ENCODE data around the gene ELOVL2. TPM values are rescaled to one million over a fixed set of nuclear protein-coding genes. Genes with fewer than 3 reads are reported as not detected.

ELOVL2 gene
- total RNA-seq, 4 donors from 2014 or later: 0.60 to 2.2 (median 1.3) TPM

DNA sequence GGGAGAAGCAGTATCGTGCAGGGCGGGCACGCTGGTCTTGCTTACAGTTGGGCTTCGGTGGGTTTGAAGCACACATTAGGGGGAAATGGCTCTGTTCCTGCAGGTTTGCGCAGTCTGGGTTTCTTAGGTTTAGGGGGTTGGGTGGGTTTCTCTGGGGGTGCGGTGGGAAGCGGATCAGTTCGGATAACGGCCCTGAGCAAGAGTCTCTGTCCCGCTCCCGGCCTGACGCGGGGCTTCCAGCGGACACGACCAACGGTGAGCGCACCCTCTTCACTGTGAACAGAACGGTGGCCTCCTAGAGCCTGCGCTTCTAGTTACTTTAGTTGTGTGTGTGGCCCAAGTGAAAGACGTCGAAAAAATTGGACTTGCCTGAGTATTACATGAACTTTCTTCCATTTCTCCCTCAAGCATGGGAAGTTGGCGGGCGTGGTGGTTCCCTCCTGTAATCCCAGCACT lies 635 bp upstream of the ELOVL2 start:
- peaks cover 0 to 13% (median 2%) of the 10 kb centered on the region in 4 donors for H3K4me1 ChIP-seq
- H3K27me3 ChIP-seq: peaks cover 0 to 83% of the 10 kb centered on the region in 2 donors
- TF ChIP-seq EP300 (IDR thresholded peaks at IDR 0.05): no peak
- TF ChIP-seq, protein P1, sequence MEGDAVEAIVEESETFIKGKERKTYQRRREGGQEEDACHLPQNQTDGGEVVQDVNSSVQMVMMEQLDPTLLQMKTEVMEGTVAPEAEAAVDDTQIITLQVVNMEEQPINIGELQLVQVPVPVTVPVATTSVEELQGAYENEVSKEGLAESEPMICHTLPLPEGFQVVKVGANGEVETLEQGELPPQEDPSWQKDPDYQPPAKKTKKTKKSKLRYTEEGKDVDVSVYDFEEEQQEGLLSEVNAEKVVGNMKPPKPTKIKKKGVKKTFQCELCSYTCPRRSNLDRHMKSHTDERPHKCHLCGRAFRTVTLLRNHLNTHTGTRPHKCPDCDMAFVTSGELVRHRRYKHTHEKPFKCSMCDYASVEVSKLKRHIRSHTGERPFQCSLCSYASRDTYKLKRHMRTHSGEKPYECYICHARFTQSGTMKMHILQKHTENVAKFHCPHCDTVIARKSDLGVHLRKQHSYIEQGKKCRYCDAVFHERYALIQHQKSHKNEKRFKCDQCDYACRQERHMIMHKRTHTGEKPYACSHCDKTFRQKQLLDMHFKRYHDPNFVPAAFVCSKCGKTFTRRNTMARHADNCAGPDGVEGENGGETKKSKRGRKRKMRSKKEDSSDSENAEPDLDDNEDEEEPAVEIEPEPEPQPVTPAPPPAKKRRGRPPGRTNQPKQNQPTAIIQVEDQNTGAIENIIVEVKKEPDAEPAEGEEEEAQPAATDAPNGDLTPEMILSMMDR (IDR thresholded peaks at IDR 0.05): no peak
- no peak for TF ChIP-seq POLR2A (IDR thresholded peaks at IDR 0.05)
- H3K4me3 ChIP-seq: peak overlapping the region in 1 of 4 donors; percentile 69
- no peak for DNase-seq (ENCODE audit: low spot score in 2 of 2)
- H3K36me3 ChIP-seq: no peaks in the 10 kb centered on the region
- 37 to 39% methylated on average over 16 to 23 of the region's 23 CpGs for WGBS, 2 donors
- H3K27ac ChIP-seq: no peak overlapping the region
- H3K9me3 ChIP-seq: peaks cover 0 to 7% (median 0%) of the 10 kb centered on the region in 4 donors

DNA sequence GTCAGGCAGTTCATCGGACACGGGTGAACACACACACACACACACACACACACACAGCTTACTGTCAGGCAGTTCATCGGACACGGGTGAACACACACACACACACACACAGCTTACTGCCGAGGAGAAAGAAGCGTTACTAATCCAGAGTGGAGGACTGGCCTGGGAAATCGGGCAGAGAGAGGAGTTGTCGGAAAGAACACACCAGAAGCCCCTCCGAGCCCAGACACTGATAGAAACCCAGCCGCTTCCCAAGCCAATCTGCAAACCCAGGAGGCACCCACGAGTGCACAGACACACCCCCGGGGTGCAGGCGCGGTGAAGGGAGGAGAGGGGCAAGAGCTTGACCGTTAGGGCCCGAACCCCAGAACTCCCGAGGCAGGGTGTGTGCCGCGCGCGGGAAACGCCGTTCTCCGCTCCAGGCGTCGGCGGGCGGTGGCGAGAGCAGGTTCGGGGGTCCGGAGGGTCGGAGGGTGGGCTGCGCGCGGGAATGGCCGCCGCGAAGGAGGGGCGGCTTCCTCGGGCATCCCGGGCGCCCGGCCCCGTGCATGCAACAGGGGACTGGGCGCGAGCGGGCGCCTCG lies 636 bp downstream of the ELOVL2 start:
- DNase-seq (ENCODE audit: low spot score in 2 of 2): no peak
- Histone ChIP-seq H3K4me3 (peak overlapping the region; percentile 20 to 69 (median 35)), H3K27me3 (peaks cover 0 to 88% of the 10 kb centered on the region in 2 donors), H3K36me3 (no peaks in the 10 kb centered on the region), H3K9me3 (peaks cover 0 to 7% (median 0%) of the 10 kb centered on the region in 4 donors), H3K27ac (peak overlapping the region in 1 of 4 donors; percentile 44), H3K4me1 (peaks cover 0 to 13% (median 2%) of the 10 kb centered on the region in 4 donors)
- WGBS, 2 donors: 4 to 6% methylated on average over 17 to 43 of the region's 49 CpGs
- no peak for TF ChIP-seq EP300 (IDR thresholded peaks at IDR 0.05)
- no peak for TF ChIP-seq POLR2A (IDR thresholded peaks at IDR 0.05)
- TF ChIP-seq, protein P1 (IDR thresholded peaks at IDR 0.05): no peak

DNA sequence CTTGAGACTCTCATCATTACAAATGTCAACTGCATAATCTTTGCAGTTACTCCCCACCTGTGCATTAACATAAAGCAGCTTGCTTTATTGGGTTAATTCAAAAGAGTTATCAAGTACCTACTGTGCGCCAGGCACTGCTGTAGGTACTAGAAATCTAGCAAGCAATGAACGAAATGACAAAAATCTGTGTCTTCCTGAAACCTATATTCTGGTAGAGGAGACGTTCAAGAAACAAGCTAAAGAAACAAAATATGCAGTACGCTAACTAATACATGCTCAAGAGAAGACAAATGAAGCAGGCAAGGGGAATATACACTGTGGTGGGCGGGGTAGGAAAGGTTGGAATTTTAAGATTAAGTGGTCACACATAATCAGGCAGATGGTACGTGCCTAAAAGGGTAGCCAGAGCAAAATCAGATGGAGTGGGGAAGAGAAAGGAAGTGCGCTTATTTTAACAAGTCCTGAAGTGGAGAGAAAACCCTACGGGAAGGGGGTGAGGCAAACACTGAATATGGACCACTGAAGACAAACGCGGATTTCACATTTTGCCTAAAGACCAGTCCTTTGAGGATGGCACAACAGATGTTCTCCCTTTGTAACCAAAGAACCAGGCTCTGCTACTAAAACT lies 1.2 kb downstream of the ELOVL2 start:
- no peak for DNase-seq (ENCODE audit: low spot score in 2 of 2)
- no peaks in the 10 kb centered on the region for H3K36me3 ChIP-seq
- H3K9me3 ChIP-seq: peaks cover 0 to 7% (median 0%) of the 10 kb centered on the region in 4 donors
- TF ChIP-seq POLR2A (IDR thresholded peaks at IDR 0.05) (no peak), EP300 (IDR thresholded peaks at IDR 0.05) (no peak)
- TF ChIP-seq, protein P1 (IDR thresholded peaks at IDR 0.05): no peak
- peak overlapping the region in 1 of 4 donors; percentile 69 for H3K4me3 ChIP-seq
- WGBS, 2 donors: 53 to 58% methylated on average over 10 of the region's 10 CpGs
- H3K27ac ChIP-seq: no peak overlapping the region
- H3K27me3 ChIP-seq: peaks cover 0 to 81% of the 10 kb centered on the region in 2 donors
- H3K4me1 ChIP-seq: peaks cover 0 to 13% (median 2%) of the 10 kb centered on the region in 4 donors

DNA sequence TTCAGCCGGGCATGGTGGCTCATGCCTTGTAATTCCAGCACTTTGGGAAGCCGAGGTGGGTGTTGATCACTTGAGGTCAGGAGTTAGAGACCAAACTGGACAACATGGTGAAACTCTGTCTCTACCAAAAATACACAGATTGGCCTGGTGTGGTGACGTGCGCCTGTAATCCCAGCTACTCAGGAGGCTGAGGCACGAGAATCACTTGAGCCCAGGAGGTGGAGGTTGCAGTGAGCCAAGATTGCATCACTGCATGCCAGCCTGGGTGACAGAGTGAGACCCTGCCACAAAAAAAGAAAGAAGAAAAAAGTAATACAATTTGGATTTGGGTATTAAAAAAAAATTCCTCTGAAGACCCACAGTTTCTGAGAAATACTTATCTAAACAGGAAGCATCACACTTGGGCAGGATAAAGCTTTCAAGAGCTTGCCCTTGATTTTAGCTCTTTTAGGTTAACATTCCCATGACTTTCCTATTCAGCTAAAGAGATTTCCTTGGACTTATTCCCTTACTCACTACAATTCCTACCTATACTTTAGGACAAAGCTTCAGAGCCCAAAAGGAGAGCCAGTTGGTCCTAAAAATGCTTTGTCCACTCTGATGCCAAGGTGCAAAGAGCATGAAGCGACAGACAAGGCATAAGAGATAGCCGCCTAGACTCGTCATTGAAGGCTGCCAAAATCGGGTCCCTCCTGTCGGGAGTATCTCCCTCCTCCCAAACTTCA lies 1.9 kb downstream of the ELOVL2 start:
- Histone ChIP-seq H3K4me1 (peaks cover 0 to 13% (median 2%) of the 10 kb centered on the region in 4 donors), H3K27ac (no peak overlapping the region), H3K4me3 (no peak overlapping the region), H3K36me3 (no peaks in the 10 kb centered on the region), H3K9me3 (peaks cover 0 to 7% (median 0%) of the 10 kb centered on the region in 4 donors), H3K27me3 (peaks cover 0 to 75% of the 10 kb centered on the region in 2 donors)
- no peak for TF ChIP-seq EP300 (IDR thresholded peaks at IDR 0.05)
- no peak for TF ChIP-seq POLR2A (IDR thresholded peaks at IDR 0.05)
- no peak for DNase-seq (ENCODE audit: low spot score in 2 of 2)
- WGBS, 2 donors: 68 to 71% methylated on average over 10 of the region's 10 CpGs

DNA sequence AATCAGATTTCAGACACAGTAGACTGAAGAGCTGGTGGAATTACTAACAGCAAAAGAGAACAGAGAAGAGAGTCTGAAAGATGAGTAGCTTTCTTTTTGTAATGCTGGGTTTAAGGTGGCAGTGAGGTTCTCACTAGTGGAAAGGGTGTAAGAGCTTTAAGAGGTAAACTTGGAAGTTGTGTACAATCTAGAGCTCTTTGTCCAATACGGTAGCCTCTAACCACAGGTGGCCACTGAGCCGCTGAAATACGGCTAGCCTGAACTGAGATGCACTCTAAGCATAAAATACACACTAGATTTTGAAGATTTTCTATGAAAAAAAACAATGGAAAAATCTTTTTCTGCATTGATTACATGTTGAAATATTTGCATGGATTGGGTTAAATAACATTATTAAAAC lies 4.0 kb downstream of the ELOVL2 start:
- no peak for TF ChIP-seq POLR2A (IDR thresholded peaks at IDR 0.05)
- no peak for TF ChIP-seq EP300 (IDR thresholded peaks at IDR 0.05)
- TF ChIP-seq, protein P1 (IDR thresholded peaks at IDR 0.05): no peak
- H3K9me3 ChIP-seq: peaks cover 0 to 7% (median 0%) of the 10 kb centered on the region in 4 donors
- no peak overlapping the region for H3K4me3 ChIP-seq
- peaks cover 0 to 13% (median 2%) of the 10 kb centered on the region in 4 donors for H3K4me1 ChIP-seq
- DNase-seq (ENCODE audit: low spot score in 2 of 2): no peak
- WGBS, 2 donors: 82 to 86% methylated on average over 3 of the region's 3 CpGs
- H3K36me3 ChIP-seq: no peaks in the 10 kb centered on the region
- peaks cover 0 to 65% of the 10 kb centered on the region in 2 donors for H3K27me3 ChIP-seq
- no peak overlapping the region for H3K27ac ChIP-seq
